Activated CD4-positive, alpha-beta memory T cell treated with anti-CD3 and anti-CD28 coated beads for 36 hours (primary cell): ENCODE data around the gene ZGPAT. TPM values are rescaled to one million over a fixed set of nuclear protein-coding genes. Genes with fewer than 3 reads are reported as not detected.
"Not testable (repeated sequence)": the region's sequence is repeated elsewhere in the genome, so short reads cannot be mapped to it uniquely, and the experiment has no call there.

Source experiments
- CTCF ChIA-PET: fragments of 350-600 bp; sonication (Branson Sonifier 250); formaldehyde crosslinking; loops from one replicate; lab custom pipeline; 2021; ENCODE audit warnings: antibody characterized with exemption, inconsistent platforms; lab: Charles Lee
- POLR2A ChIA-PET: fragments of 350-600 bp; sonication (Branson Sonifier 250); formaldehyde crosslinking; loops from one replicate; lab custom pipeline; 2021; ENCODE audit warnings: antibody characterized with exemption; lab: Charles Lee
- DNase-seq: peaks from one replicate; pipeline ENCODE4 v3.0.0-alpha.2; 2020
- H3K27ac Mint-ChIP-seq: one replicate; pipeline ENCODE4 v1.8.0; 2021; ENCODE audit warnings: mixed read lengths
- H3K27me3 Mint-ChIP-seq: one replicate; pipeline ENCODE4 v1.8.0; 2021; ENCODE audit warnings: mixed read lengths
- H3K36me3 Mint-ChIP-seq: one replicate; pipeline ENCODE4 v1.8.0; 2021; ENCODE audit warnings: mixed read lengths
- H3K4me1 Mint-ChIP-seq: one replicate; pipeline ENCODE4 v1.8.0; 2021; ENCODE audit warnings: low read depth, mixed read lengths
- H3K4me3 Mint-ChIP-seq: one replicate; pipeline ENCODE4 v1.8.0; 2021; ENCODE audit warnings: mild to moderate bottlenecking, mixed read lengths
- H3K9me3 Mint-ChIP-seq: one replicate; pipeline ENCODE4 v1.8.0; 2021; ENCODE audit warnings: mixed read lengths
- intact Hi-C: fragments of 100-400 bp; cut with micrococcal nuclease; formaldehyde crosslinking; loops from one replicate; pipeline ENCODE4 v1.15.1; 2023
- total RNA-seq, 2 experiments: library from RNA; stranded (reverse); gene quantifications; one replicate each; pipeline ENCODE4 v1.2.3, GENCODE V29; 2021

Gene ZGPAT
- total RNA-seq, 2 experiments from 2014 or later, result 28.7 to 29.9 TPM

DNA sequence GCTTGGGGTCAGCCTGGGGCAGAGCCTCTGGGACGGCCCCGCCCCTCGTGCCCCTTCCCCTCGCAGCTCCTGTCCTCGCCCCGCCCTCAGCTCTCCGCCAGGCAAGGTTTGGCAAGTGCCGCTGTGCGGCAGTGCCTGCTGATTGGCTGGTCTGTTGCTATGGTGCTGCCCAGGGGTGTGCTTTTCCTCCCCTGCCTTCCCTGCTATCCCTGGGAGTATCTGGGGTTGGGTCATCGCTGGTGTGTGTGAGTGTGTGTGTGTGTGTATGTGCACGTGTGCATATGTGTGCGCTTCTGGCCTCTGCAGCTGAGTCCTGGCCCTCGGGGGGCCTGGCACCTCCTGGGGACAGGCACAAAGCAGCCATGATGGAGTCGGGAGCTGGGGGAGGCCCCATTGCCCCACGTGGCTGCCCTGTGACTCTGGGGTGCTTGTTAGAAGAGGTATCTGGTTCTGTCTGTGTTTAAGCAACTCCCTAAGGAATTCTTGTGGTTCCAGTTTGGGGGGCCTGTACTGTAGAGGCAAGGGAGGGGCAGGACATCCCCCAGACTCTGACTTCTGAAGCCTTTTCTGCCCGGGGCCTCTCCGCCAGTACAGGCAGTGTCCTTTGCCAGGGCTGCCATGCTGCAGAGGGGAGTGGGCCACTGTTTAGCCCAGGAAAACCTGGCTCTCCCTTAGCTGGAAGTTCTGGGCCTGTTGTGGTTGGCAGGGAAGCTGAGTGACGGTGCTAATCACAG is 42.8 kb upstream of the ZGPAT start:
- H3K27ac Mint-ChIP-seq, result no peak overlapping the region
- CTCF ChIA-PET, result no interaction called here

DNA sequence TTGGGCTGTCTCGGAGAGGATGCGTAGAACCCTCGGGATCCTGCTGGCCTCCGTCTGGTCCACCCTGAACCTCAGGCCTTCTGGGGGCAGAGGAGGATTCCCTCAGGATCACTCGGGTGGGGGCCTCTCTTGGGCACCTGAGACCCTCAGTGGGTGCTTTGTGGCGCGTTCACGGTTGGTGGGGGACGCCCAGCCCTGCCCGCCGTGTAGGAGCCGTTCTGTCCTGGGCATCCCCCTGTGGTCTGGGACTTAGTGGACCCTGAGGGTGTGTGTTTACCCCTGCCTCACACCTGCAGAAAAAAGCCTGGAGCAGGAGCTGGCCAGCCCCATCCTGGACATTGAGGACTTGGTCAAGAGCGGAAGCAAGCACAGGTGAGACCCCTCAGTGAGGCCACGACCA is 42.1 kb upstream of the ZGPAT start:
- ChIA-PET POLR2A (no interaction called here), CTCF (no interaction called here)
- H3K4me3 Mint-ChIP-seq, result no peak overlapping the region
- no peak for DNase-seq
- no peaks in the 10 kb centered on the region for H3K4me1 Mint-ChIP-seq
- no peak overlapping the region for H3K27ac Mint-ChIP-seq
- no peaks in the 10 kb centered on the region for H3K9me3 Mint-ChIP-seq
- H3K27me3 Mint-ChIP-seq, result no peaks in the 10 kb centered on the region
- H3K36me3 Mint-ChIP-seq, result peaks cover 34% of the 10 kb centered on the region
- intact Hi-C loops, result no loop called here

More for the DNA sequence above, 42.8 kb upstream of the ZGPAT start:
- POLR2A ChIA-PET, result no interaction called here
- peaks cover 36% of the 10 kb centered on the region for H3K36me3 Mint-ChIP-seq
- H3K4me1 Mint-ChIP-seq, result peaks cover under 1% of the 10 kb centered on the region
- intact Hi-C loops, result no loop called here
- DNase-seq, result no peak
- no peaks in the 10 kb centered on the region for H3K27me3 Mint-ChIP-seq
- H3K9me3 Mint-ChIP-seq, result no peaks in the 10 kb centered on the region
- no peak overlapping the region for H3K4me3 Mint-ChIP-seq

DNA sequence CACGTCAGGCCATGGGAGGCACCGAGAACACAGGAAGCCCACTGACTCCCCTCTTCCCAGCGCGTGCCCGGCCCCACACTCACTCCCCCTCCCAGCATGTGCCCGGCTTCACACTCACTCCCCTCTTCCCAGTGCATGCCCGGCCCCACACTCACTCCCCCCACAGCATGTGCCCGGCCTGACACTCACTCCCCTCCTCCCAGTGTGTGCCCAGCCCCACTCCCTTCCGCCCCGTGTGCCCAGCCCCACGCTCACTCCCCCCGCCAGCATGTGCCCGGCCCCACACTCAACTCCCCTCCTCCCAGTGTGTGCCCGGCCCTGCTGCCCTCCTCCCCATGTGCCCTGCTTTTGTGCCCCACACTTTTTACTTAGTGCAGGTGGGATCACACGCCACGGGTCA is 40.0 kb upstream of the ZGPAT start:
- Mint-ChIP-seq H3K27me3 (no peaks in the 10 kb centered on the region), H3K27ac (no peak overlapping the region), H3K4me1 (no peaks in the 10 kb centered on the region), H3K9me3 (no peaks in the 10 kb centered on the region), H3K36me3 (peaks cover 29% of the 10 kb centered on the region), H3K4me3 (no peak overlapping the region)
- intact Hi-C loops, result no loop called here
- POLR2A ChIA-PET, result no interaction called here
- DNase-seq, result no peak
- CTCF ChIA-PET, result no interaction called here

DNA sequence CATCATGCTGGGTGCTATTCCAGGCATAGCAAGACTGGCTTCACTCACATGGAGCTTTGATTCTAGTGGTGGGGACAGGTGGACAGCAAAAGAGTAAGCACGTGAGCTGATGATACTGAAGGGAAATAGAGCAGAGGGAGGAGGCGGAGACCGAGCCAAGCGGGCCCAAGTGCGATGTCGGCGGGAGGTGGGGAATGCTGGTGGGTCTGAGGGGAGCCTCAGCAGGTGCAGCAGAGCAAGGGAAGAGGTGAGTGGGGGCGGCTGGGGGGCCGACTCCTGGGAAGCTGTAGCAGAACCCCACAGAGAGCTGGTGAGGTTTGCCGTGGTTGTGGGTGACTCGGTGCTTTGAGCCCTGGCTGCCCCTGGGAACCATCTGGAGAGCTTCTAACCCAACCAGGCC is 39.5 kb upstream of the ZGPAT start:
- no peak for DNase-seq
- no peaks in the 10 kb centered on the region for H3K9me3 Mint-ChIP-seq
- ChIA-PET CTCF (interaction anchor here (0.6 to 0.9 kb wide), 2 partner anchors 10 to 131 kb away, joined by 3 to 4 read pairs; partner anchors contain the start of genes PTK6 and RTEL1), POLR2A (no interaction called here)
- no peak overlapping the region for H3K4me3 Mint-ChIP-seq
- no peak overlapping the region for H3K27ac Mint-ChIP-seq
- H3K36me3 Mint-ChIP-seq, result peaks cover 29% of the 10 kb centered on the region
- intact Hi-C loops, result no loop called here
- H3K27me3 Mint-ChIP-seq, result no peaks in the 10 kb centered on the region
- H3K4me1 Mint-ChIP-seq, result no peaks in the 10 kb centered on the region

DNA sequence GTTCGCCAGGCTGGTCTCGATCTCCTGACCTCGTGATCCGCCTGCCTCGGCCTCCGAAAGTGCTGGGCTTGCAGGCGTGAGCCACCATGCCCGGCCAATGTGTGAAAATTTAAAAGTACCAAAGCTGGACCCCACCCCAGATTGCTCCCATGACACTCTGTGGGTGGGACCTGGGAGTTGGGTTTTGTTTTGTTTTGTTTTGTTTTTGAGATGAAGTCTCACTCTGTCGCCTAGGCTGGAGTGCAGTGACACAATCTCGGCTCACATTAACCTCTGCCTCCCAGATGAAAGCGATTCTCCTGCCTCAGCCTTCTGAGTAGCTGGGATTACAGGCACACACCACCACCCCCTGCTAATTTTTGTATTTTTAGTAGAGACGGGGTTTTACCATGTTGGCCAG is 36.1 kb upstream of the ZGPAT start:
- POLR2A ChIA-PET, result not testable (repeated sequence)

DNA sequence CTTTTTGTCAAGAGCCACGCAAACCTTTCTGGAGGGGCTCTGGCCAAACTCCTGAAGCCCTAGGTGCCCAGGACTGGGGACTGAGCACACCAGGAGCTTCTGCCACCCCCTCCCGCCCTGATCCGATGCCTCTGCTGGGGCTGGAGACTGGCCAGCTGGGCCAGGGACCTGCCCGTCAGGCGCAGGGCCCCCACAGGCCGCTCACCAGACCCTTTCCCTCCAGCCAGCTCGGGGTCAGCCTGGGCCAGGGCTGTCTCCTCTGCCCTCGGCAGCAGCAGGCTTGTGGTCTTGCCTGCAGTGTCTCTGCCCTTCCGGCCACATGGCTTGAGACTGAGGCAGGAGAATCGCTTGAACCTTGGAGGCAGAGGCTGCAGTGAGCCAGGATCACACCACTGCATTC is 35.2 kb upstream of the ZGPAT start:
- ChIA-PET POLR2A (no interaction called here), CTCF (no interaction called here)
- H3K9me3 Mint-ChIP-seq, result no peaks in the 10 kb centered on the region
- no peaks in the 10 kb centered on the region for H3K27me3 Mint-ChIP-seq
- peaks cover 29% of the 10 kb centered on the region for H3K36me3 Mint-ChIP-seq
- intact Hi-C loops, result no loop called here
- no peaks in the 10 kb centered on the region for H3K4me1 Mint-ChIP-seq
- DNase-seq, result no peak
- no peak overlapping the region for H3K27ac Mint-ChIP-seq
- H3K4me3 Mint-ChIP-seq, result no peak overlapping the region

More for the DNA sequence above, 36.1 kb upstream of the ZGPAT start:
- H3K4me1 Mint-ChIP-seq, intact Hi-C loops, H3K9me3 Mint-ChIP-seq, H3K27me3 Mint-ChIP-seq, DNase-seq, H3K27ac Mint-ChIP-seq, CTCF ChIA-PET, H3K4me3 Mint-ChIP-seq: not testable (repeated sequence)
- peaks cover 28% of the 10 kb centered on the region for H3K36me3 Mint-ChIP-seq

DNA sequence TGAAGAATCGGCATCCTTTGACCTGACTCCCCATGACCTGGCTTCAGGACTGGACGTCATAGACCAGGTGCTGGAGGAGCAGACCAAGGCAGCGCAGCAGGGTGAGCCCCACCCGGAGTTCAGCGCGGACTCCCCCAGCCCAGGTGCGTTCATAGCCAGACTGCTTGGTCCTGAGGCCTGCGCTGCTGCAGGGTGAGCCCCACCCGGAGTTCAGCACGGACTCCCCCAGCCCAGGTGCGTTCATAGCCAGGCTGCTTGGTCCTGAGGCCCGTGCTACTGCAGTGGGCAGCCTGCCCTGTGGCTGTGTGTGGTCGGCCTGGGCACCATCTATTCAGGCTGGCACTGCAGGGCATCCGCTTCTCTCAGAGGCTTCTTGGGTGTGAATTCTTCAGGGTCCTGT is 33.9 kb upstream of the ZGPAT start:
- POLR2A ChIA-PET, result no interaction called here
- CTCF ChIA-PET, result no interaction called here
- H3K4me3 Mint-ChIP-seq, result no peak overlapping the region

DNA sequence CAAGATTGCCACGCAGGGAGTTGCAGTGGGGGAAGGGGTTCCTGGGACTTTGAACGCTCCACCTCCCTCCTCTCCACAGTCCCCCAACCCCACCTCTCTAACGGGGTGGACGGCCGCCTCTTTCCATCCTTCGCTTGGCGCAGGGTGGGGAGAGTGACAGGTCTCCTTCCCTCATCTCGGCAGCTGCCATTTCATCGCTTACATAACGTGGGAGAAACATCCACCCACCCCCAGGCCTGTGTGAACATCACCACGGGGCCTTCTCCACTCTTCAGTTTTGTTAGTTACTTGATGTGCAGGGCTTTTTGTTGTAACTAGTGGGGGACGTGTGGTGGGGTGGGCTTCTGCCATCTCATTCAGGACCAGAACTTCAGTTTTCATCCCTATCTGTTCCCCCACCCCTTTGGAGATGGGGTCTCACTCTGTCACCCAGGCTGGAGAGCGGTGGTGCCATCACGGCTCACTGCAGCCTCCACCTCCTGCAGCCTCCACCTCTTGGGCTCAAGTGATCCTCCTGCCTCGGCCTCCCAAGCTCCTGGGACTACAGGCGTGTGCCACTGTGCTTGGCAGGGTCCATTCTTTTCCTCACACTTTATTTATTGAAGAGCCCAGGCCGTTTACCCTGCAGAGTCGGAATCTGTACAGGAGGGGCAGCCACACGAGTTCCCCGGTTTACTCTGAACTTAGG is 32.0 kb upstream of the ZGPAT start:
- no peak overlapping the region for H3K27ac Mint-ChIP-seq
- ChIA-PET CTCF (no interaction called here), POLR2A (no interaction called here)
- H3K9me3 Mint-ChIP-seq, result no peaks in the 10 kb centered on the region
- no peaks in the 10 kb centered on the region for H3K4me1 Mint-ChIP-seq
- intact Hi-C loops, result no loop called here
- peaks cover 21% of the 10 kb centered on the region for H3K36me3 Mint-ChIP-seq
- H3K27me3 Mint-ChIP-seq, result no peaks in the 10 kb centered on the region
- no peak for DNase-seq
- H3K4me3 Mint-ChIP-seq, result no peak overlapping the region

More for the DNA sequence above, 33.9 kb upstream of the ZGPAT start:
- DNase-seq, result no peak
- H3K36me3 Mint-ChIP-seq, result peaks cover 26% of the 10 kb centered on the region
- H3K27ac Mint-ChIP-seq, result no peak overlapping the region
- no peaks in the 10 kb centered on the region for H3K4me1 Mint-ChIP-seq
- no peaks in the 10 kb centered on the region for H3K9me3 Mint-ChIP-seq
- intact Hi-C loops, result no loop called here
- no peaks in the 10 kb centered on the region for H3K27me3 Mint-ChIP-seq

DNA sequence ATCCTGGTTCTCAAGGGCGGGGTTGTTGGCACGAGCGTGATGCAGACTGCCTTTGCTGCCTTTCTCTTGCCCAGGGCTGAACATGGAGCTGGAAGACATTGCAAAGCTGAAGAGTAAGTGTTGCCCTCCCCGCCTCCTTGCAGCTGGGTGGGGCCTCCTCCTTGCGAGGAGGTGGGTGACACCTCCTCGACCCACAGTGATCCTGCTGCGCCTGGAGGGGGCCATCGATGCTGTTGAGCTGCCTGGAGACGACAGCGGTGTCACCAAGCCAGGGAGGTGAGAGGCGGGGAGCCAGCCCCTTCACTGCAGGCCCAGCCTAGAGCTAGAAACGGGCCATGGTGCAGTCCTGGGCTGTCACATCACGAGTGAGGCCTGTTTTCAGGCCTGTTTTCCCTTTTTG is 29.8 kb upstream of the ZGPAT start:
- CTCF ChIA-PET, result no interaction called here
- H3K9me3 Mint-ChIP-seq, result no peaks in the 10 kb centered on the region
- H3K36me3 Mint-ChIP-seq, result peaks cover 17% of the 10 kb centered on the region
- DNase-seq, result no peak
- POLR2A ChIA-PET, result no interaction called here
- no peak overlapping the region for H3K27ac Mint-ChIP-seq
- intact Hi-C loops, result no loop called here
- H3K27me3 Mint-ChIP-seq, result no peaks in the 10 kb centered on the region
- peaks cover 2% of the 10 kb centered on the region for H3K4me1 Mint-ChIP-seq
- H3K4me3 Mint-ChIP-seq, result no peak overlapping the region

DNA sequence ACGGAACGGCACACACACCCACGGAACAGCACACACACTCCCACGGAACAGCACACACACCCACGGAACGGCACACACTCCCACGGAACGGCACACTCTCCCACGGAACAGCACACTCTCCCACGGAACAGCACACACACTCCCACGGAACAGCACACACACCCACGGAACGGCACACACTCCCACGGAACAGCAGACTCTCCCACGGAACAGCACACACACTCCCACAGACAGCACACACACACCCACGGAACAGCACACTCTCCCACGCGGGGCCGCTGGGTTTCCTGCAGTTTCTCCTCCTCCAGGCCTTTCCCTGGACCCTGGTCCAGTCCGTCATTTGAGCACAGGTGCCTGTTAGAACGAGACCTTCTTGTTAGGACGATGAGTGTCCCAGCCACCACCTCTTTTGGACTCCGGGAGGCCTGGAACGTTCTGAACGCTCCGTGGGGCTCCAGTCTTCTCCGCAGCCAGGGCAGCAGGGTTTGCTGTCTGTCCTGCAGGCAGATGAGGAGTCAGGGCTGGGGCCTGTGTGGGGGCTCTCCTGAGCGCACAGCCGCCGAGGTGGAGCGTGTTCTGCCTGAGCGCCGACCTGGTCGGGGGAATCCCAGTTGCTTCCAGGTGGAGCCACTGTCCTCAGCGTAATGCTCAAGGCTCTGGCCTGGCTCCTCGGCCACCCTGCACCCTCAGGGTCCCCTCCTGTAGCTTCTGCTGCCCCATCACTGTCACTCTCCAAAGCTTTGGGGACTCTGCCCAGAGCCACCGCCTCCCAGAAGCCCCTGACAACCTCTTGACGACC is 29.0 kb upstream of the ZGPAT start:
- H3K27ac Mint-ChIP-seq, result no peak overlapping the region

DNA sequence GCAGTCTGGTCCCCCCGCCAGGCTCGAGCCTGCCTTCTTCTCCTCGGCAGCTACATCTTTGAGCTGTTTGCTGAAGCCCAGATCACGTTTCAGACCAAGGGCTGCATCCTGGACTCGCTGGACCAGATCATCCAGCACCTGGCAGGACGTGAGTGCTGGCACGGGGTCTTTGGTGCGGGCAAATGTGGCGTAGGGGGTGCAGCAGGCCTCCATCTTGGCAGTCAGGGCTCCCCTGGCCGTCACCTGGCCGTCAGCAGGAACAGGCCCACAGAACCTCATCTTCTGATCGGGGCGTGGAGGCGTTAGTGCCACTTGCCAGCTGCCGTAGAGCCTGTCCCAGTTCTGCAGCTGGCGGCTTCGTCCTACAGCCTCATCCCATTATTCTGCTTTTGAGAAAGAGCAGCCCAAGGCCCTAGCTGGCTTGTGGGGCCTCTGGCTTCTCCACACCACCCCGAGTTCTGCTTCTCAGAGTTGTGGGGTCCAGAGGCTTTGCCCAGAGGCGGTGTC is 28.0 kb upstream of the ZGPAT start:
- H3K27me3 Mint-ChIP-seq, result no peaks in the 10 kb centered on the region
- no peak for DNase-seq
- ChIA-PET POLR2A (no interaction called here), CTCF (interaction anchor here (0.6 kb wide), 1 partner anchor 12 kb away, joined by 3 read pairs; no protein-coding TSS in a partner anchor)
- no peak overlapping the region for H3K4me3 Mint-ChIP-seq
- intact Hi-C loops, result no loop called here
- H3K4me1 Mint-ChIP-seq, result peaks cover 5% of the 10 kb centered on the region
- no peaks in the 10 kb centered on the region for H3K9me3 Mint-ChIP-seq
- peaks cover 17% of the 10 kb centered on the region for H3K36me3 Mint-ChIP-seq
- no peak overlapping the region for H3K27ac Mint-ChIP-seq

More for the DNA sequence above, 29.0 kb upstream of the ZGPAT start:
- H3K36me3 Mint-ChIP-seq, result peaks cover 16% of the 10 kb centered on the region
- ChIA-PET CTCF (no interaction called here), POLR2A (no interaction called here)
- no peak overlapping the region for H3K4me3 Mint-ChIP-seq
- H3K27me3 Mint-ChIP-seq, result no peaks in the 10 kb centered on the region
- intact Hi-C loops, result no loop called here
- peaks cover 2% of the 10 kb centered on the region for H3K4me1 Mint-ChIP-seq
- H3K9me3 Mint-ChIP-seq, result no peaks in the 10 kb centered on the region
- no peak for DNase-seq

DNA sequence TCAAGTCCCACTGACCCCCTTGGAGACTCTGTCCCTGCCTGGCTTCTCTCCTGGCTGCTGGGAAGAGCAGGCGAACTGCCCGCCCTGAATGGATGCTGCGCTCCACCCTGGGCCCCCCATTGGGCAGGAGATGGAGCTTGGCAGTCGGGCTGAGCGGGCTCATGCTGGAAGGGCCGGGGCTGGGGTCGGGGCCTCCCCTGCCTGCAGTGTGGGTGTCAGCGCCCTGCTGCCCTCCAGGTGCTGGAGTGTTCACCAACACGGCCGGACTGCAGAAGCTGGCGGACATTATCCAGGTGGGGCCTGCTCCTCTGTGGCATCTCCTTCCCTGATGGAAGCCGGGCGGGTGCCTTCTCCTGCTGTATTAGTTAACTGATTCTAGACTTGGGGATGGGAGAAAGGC is 27.4 kb upstream of the ZGPAT start:
- Mint-ChIP-seq H3K36me3 (peaks cover 17% of the 10 kb centered on the region), H3K4me1 (peaks cover 5% of the 10 kb centered on the region), H3K27ac (no peak overlapping the region), H3K4me3 (no peak overlapping the region), H3K9me3 (no peaks in the 10 kb centered on the region), H3K27me3 (no peaks in the 10 kb centered on the region)
- intact Hi-C loops, result no loop called here
- ChIA-PET CTCF (no interaction called here), POLR2A (no interaction called here)
- DNase-seq, result no peak
